CD4-positive, alpha-beta T cell treated with Interleukin-1 beta for 1 hour (primary cell): ENCODE data around the gene YAE1.

ENCODE experiments used
- DNase-seq, 2 donors: peaks; one replicate each; pipeline ENCODE4 v3.0.0-alpha.2; 2020 to 2022

YAE1 gene

GRCh38 chr7:39609113-39609934, 43.1 kb downstream of the YAE1 start:
- peak in 1 of 2 donors; percentile 25 for DNase-seq

- DNase-seq, result no peak
Measured at GRCh38 chr7:39609935-39610263, 43.7 kb downstream of the YAE1 start.

- no peak for DNase-seq
Measured at GRCh38 chr7:39613577-39613976, 47.4 kb downstream of the YAE1 start.

DNA sequence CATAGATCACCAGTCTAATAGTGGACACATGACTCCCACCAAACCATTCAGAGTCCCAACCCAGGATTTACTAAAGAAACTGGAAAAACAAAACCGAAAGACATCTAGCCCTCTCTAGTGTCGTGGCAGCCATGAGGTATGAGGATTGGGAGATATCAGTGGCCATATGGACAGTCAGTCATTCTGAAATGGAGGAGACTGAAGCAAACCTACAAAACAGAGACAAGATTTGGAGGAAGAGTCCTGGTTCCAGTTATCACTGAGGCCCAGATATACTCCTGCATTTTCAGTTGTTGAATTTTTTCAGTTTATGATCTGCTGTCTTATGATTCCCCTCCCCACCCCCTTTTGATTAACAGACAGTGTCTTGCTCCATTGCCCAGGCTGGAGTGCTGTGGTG, 48.1 kb downstream of the YAE1 start:
- DNase-seq, result no peak

GRCh38 chr7:39615350-39615975, 49.3 kb downstream of the YAE1 start:
- no peak for DNase-seq

DNA sequence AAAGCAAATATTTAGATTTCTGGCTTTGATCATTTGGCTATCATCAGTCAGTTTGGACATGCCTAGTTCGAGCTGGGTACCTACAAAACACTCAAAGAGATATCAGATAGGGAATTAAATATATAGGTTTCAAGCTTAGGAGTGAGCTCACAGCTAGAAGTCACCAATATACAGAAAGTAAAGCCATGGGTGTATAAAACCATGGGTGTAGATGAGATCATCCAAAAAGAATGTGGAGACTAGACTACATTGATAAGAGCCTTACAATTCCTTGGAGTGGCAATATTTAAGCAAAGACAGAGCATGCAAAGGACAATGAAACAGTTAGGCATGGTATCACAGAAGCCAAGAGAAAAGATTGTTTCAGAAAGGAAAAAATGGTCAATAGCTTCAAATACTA, 49.9 kb downstream of the YAE1 start:
- DNase-seq, result no peak

- no peak for DNase-seq
Measured at GRCh38 chr7:39617005-39617404, 50.8 kb downstream of the YAE1 start.

DNA sequence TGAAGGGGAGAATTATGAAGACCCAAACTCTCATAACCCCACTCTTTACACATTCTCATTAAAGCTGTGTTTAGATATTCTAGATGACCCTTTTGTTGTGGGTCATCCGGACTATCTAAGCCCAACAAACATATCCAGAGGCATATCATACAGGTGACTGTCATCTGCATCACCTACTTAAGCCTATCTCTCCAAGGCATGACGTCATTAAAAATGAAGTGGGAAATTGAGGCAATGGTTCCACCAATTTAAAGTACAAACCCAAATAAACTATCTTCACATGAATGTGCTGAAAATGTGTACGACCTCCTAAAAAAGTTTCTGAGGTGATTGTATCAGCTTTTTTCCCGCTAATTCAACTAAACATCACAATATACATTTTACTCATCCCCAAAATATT, 52.7 kb downstream of the YAE1 start:
- DNase-seq, result no peak

DNA sequence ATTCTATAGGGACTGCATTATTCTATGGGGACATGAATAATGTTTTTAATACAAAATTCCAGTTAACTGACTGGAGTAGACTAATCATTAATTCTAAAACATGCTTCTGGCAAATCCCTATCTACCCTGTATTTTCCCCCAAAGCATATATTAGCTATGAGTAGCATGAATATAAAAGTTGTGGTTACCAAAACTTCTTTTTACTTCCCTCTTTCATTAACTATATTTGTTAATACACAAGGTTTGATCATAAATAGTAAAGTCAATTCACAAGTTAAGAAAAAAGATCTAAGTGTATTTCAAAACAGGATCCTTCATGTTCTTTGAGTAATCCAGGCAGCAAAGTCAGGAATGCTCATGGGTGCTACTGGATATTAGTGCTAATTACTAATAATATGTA, 54.3 kb downstream of the YAE1 start:
- DNase-seq, result no peak

DNA sequence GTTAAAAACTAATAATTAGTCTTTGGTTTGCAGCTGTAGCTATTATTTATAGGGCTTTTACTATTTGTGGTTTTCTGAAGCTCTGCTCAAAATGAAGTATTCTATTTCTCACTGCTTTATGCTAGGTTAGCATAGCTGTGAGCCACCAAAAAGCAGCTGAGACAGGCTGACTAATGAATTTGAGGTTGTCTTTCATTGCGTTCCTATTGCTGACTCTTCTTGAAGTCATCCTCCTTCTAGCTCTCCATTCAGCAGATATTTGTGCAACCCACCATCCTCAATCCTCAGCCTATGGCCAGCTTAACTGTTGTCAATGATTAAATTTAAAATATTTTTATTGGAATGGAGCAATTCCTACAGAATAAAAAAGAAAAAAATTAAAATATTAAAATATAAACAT, 55.1 kb downstream of the YAE1 start:
- DNase-seq, result no peak

DNA sequence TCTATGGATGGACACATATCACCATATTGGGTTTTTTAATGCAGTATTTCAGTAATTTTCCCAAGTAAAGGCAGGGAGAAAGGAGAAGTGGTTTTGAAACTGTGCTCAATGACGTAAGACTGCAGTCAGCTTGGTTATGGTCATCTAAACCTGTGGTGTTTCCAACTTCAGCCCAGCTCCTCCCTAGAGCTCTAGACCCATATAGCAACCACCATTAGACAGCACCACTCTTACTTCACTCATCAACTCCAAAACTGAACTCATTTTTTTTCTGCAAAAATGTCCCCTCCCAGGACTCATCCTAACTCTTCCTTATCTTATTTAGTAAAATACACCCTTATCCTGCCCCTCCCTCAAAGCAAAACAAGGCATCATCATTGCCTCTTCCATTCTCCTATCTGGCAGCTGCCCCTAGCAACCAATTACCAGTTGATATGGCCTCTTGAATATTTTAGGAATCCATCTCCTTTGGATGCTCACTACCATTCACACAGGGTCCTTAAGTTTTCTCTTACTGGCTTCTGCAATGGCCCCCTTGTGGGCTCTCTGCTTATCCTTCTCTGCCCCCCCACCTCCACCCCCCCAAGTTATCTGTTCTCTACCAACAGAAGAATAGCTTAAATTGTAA, 55.7 kb downstream of the YAE1 start:
- DNase-seq, result peak in 1 of 2 donors; percentile 22
